Kasumi-1 (cell line): ENCODE results near the gene CASP4.
"Not testable (repeated sequence)": the region's sequence is repeated elsewhere in the genome, so short reads cannot be mapped to it uniquely, and the experiment has no call there.

Experiments
- DNase-seq, 2 experiments: peaks; one replicate each; lab custom pipeline; 2025; lab: John Stamatoyannopoulos, UW

Gene CASP4

GRCh38 chr11:104956528-104956927 is 11.8 kb downstream of the CASP4 start:
- DNase-seq, result no peak

- DNase-seq, result peak; percentile 71 to 73
These were observed 21.5 kb downstream of the CASP4 start for GRCh38 chr11:104946907-104947306.

- DNase-seq, result no peak
These were observed 24.3 kb downstream of the CASP4 start for GRCh38 chr11:104944076-104944475.

GRCh38 chr11:104943561-104943960 is 24.8 kb downstream of the CASP4 start:
- DNase-seq, result no peak

- peak; percentile 38 to 71 for DNase-seq
These were observed 33.8 kb downstream of the CASP4 start for GRCh38 chr11:104934594-104934993.

- DNase-seq, result not testable (repeated sequence)
These were observed 34.3 kb downstream of the CASP4 start for GRCh38 chr11:104934073-104934472.

GRCh38 chr11:104928811-104929210 is 39.6 kb downstream of the CASP4 start:
- DNase-seq, result no peak

GRCh38 chr11:104926771-104927611 is 41.4 kb downstream of the CASP4 start:
- no peak for DNase-seq

GRCh38 chr11:104925850-104926249 is 42.5 kb downstream of the CASP4 start:
- no peak for DNase-seq

- peak in 1 of 2 experiments; percentile 1 for DNase-seq
These were observed 50.1 kb downstream of the CASP4 start for GRCh38 chr11:104918113-104918824.

- DNase-seq, result no peak
These were observed 50.9 kb downstream of the CASP4 start for GRCh38 chr11:104917271-104918112.

GRCh38 chr11:104916442-104916841 is 51.9 kb downstream of the CASP4 start:
- DNase-seq, result no peak

GRCh38 chr11:104912102-104912501 is 56.3 kb downstream of the CASP4 start:
- no peak for DNase-seq

GRCh38 chr11:104908186-104908531 is 60.2 kb downstream of the CASP4 start:
- no peak for DNase-seq

- no peak for DNase-seq
These were observed 60.7 kb downstream of the CASP4 start for GRCh38 chr11:104907521-104908185.

GRCh38 chr11:104905271-104905670 is 63.1 kb downstream of the CASP4 start:
- no peak for DNase-seq

GRCh38 chr11:104899226-104899625 is 69.1 kb downstream of the CASP4 start:
- no peak for DNase-seq

- DNase-seq, result no peak
These were observed 69.7 kb downstream of the CASP4 start for GRCh38 chr11:104898685-104899013.

GRCh38 chr11:104897891-104898684 is 70.3 kb downstream of the CASP4 start, which contains the start of gene CASP12:
Gene CASP12 (minus strand): TSS chr11:104898460.
- DNase-seq, result no peak

GRCh38 chr11:104895634-104896033 is 72.7 kb downstream of the CASP4 start:
- DNase-seq, result no peak

GRCh38 chr11:104893876-104894275 is 74.5 kb downstream of the CASP4 start:
- no peak for DNase-seq
